Fibroblast of villous mesenchyme (primary cell): ENCODE results near the gene B9D2. TPM values are rescaled to one million over a fixed set of nuclear protein-coding genes. Genes with fewer than 3 reads are reported as not detected.
"Not testable (repeated sequence)": the region's sequence is repeated elsewhere in the genome, so short reads cannot be mapped to it uniquely, and the experiment has no call there.

ENCODE experiments used
- DNase-seq: peaks from one replicate; pipeline ENCODE4 v3.0.0-alpha.2; 2010; ENCODE audit warnings: low read depth
- H3K4me3 ChIP-seq: 2 replicates; pipeline ENCODE4 v1.5.1; 2011; ENCODE audit warnings: low read depth, mild to moderate bottlenecking, low read length
- CTCF ChIP-seq: IDR thresholded peaks from 2 replicates; pipeline ENCODE4 v1.5.1; 2012; ENCODE audit warnings: low read depth, mild to moderate bottlenecking, low read length; ENCODE audit not compliant: insufficient read depth
- total RNA-seq: library from RNA; depleted of rRNA; stranded (reverse); fragments of >200 nt; gene quantifications from 2 replicates; pipeline ENCODE4 v1.2.3, GENCODE V29; 2012

B9D2 gene
- total RNA-seq, result 3.5 and 4.5 TPM in 2 replicates

- TF ChIP-seq CTCF, result no peak
- peak; percentile 98 for DNase-seq
- H3K4me3 ChIP-seq, result peak within 1 kb of the TSS; percentile 81
Observed at GRCh38 chr19:41363753-41364523, at the start of gene B9D2. TSS of gene B9D2 (minus strand) at chr19:41364149. CDS start at chr19:41363519, 630 bp downstream.

- no peak for DNase-seq
- TF ChIP-seq CTCF, result no peak
- H3K4me3 ChIP-seq, result no peak overlapping the region
Observed at GRCh38 chr19:41412953-41413352, 49.0 kb upstream of the B9D2 start.

DNA sequence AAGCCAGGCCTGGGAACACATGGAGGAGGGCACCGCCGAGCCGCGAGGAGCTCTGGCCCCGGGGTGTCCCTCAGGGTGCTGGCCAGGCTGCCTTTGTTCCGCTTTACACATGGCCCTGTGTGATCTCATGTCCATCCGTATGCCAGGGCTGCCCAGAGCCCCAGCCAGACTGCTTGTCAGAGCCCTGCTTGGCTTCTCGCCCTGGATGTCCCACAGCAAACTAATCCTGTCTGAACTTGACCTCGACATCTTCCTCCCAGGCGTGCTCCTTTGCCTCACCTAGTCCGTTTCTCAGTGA lies 48.0 kb upstream of the B9D2 start:
- no peak for TF ChIP-seq CTCF
- no peak overlapping the region for H3K4me3 ChIP-seq
- DNase-seq, result no peak

GRCh38 chr19:41411100-41411967 lies 47.4 kb upstream of the B9D2 start:
- no peak overlapping the region for H3K4me3 ChIP-seq
- DNase-seq, result no peak
- TF ChIP-seq CTCF, result no peak

- no peak overlapping the region for H3K4me3 ChIP-seq
- DNase-seq, result no peak
- no peak for TF ChIP-seq CTCF
Observed at GRCh38 chr19:41410336-41411054, 46.5 kb upstream of the B9D2 start.

DNA sequence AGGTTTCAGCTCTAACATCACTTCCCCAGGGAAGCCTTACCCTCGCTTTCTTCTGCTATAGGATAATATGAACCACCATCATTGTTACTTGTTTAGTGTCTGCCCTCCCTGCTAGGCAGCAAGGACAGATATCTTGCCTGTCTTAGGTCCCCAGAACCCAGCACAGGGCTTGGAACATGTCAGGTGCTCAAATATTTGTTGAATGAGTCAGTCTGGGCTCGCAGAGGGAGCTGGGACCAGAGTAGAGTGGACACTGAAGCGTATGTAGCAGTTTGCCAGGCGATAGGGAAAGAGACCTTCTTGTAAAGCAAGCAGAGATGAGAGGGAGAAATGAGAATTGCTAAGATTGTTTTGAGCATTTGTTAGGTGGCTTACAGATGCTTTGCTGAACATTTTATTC lies 45.3 kb upstream of the B9D2 start:
- DNase-seq, result peak; percentile 50
- no peak overlapping the region for H3K4me3 ChIP-seq
- TF ChIP-seq CTCF, result no peak

DNA sequence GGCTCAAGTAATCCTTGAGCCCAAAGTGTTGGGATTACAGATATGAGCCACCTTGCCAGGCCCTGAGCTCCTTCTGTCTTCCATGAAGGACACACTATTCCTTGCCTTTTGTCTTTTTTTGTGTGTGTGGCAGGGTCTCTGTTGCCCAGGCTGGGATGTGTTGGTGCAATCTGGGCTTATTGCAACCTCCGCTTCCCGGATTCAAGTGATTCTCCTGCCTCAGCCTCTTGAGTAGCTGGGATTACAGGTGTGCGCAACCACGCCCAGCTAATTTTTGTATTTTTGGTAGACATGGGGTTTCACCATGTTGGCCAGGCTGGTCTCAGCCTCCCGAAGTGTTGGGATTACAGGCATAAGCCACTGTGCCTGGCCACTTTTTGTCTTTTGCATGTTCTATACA lies 44.9 kb upstream of the B9D2 start:
- not testable (repeated sequence) for DNase-seq, H3K4me3 ChIP-seq
